ENCODE data around the gene STT3B. TPM values are rescaled to one million over a fixed set of nuclear protein-coding genes. Genes with fewer than 3 reads are reported as not detected.

Gene STT3B
- total and polyA plus RNA-seq, 2 donors from 2014 or later, result 44.7 to 89.9 TPM

DNA sequence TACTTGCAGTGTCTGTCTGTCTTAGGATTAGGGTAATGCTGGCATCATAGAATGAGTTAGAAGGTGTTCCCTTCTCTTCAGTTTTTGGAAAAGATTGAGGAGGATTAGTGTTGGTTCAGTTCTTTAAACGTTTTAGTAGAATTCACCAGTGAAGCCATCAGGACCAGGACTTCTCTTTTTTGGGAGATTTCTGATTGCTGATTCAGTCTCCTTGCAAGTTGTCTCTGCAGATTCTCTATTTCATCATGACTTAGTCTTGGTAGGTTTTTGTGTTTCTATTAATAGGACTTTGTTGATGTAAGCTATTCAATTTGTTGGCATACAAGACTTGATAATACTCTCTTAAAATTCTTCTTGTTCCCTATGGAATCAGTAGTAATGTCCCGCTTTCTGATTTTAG, 48.9 kb downstream of the STT3B start:
- DNase-seq (no peak), FAIRE-seq (no peak)
- Histone ChIP-seq H3K4me1 (ENCODE audit: control insufficient read depth in 2 of 3, insufficient read depth in 2 of 3, low read depth in 1 of 3, low read length in 3 of 3) (no peaks in the 10 kb centered on the region), H3K4me3 (ENCODE audit: low read length in 3 of 3) (no peak overlapping the region), H3K27me3 (ENCODE audit: control insufficient read depth, insufficient read depth, low read length) (no peaks in the 10 kb centered on the region), H3K36me3 (ENCODE audit: control insufficient read depth in 2 of 3, insufficient read depth in 3 of 3, low read length in 3 of 3) (no peaks in the 10 kb centered on the region), H3K27ac (ENCODE audit: low read depth in 2 of 2, low read length in 2 of 2) (no peak overlapping the region), H3K9me3 (ENCODE audit: control insufficient read depth in 2 of 3, insufficient read depth in 1 of 3, low read length in 3 of 3) (no peaks in the 10 kb centered on the region), H3K9ac (ENCODE audit: low read length in 3 of 3) (no peak overlapping the region)
- TF ChIP-seq, protein P1, sequence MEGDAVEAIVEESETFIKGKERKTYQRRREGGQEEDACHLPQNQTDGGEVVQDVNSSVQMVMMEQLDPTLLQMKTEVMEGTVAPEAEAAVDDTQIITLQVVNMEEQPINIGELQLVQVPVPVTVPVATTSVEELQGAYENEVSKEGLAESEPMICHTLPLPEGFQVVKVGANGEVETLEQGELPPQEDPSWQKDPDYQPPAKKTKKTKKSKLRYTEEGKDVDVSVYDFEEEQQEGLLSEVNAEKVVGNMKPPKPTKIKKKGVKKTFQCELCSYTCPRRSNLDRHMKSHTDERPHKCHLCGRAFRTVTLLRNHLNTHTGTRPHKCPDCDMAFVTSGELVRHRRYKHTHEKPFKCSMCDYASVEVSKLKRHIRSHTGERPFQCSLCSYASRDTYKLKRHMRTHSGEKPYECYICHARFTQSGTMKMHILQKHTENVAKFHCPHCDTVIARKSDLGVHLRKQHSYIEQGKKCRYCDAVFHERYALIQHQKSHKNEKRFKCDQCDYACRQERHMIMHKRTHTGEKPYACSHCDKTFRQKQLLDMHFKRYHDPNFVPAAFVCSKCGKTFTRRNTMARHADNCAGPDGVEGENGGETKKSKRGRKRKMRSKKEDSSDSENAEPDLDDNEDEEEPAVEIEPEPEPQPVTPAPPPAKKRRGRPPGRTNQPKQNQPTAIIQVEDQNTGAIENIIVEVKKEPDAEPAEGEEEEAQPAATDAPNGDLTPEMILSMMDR (IDR thresholded peaks at IDR 0.05; ENCODE audit: borderline replicate concordance, extremely low read depth, insufficient read depth), result no peak
- intact Hi-C loops (cut with DNase I), result no loop called here

DNA sequence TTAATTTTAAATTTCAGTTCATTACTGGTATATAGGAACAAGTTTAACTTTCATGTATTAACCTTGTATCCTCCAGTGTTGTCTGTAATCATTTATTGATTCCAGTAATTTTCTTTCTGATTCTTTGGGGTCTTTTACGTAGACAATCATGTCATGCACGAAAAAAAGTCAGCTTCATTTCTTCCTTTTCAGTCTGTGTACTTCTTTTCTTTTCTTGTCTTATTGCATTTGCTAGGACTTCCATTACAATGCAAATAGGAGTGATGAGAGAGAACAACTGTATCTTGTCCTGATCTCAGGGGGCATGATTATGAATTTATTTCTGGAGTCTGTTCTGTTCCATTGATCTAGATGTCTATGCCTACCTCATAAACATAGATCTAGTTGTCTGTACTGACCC, 56.5 kb downstream of the STT3B start:
- FAIRE-seq, result no peak
- H3K27me3 ChIP-seq (ENCODE audit: control insufficient read depth, insufficient read depth, low read length), result no peaks in the 10 kb centered on the region
- TF ChIP-seq, protein P1 (IDR thresholded peaks at IDR 0.05; ENCODE audit: borderline replicate concordance, extremely low read depth, insufficient read depth), result no peak
- H3K9me3 ChIP-seq (ENCODE audit: control insufficient read depth in 2 of 3, insufficient read depth in 1 of 3, low read length in 3 of 3), result peaks cover 1 to 13% (median 3%) of the 10 kb centered on the region in 3 donors
- H3K4me1 ChIP-seq (ENCODE audit: control insufficient read depth in 2 of 3, insufficient read depth in 2 of 3, low read depth in 1 of 3, low read length in 3 of 3), result no peaks in the 10 kb centered on the region
- peaks cover 0 to 10% (median 0%) of the 10 kb centered on the region in 3 donors for H3K36me3 ChIP-seq (ENCODE audit: control insufficient read depth in 2 of 3, insufficient read depth in 3 of 3, low read length in 3 of 3)
- intact Hi-C loops (cut with DNase I), result no loop called here
- peak overlapping the region in 1 of 3 donors; percentile 3 for H3K4me3 ChIP-seq (ENCODE audit: low read length in 3 of 3)
- H3K27ac ChIP-seq (ENCODE audit: low read depth in 2 of 2, low read length in 2 of 2), result no peak overlapping the region
- DNase-seq, result no peak
- H3K9ac ChIP-seq (ENCODE audit: low read length in 3 of 3), result no peak overlapping the region

DNA sequence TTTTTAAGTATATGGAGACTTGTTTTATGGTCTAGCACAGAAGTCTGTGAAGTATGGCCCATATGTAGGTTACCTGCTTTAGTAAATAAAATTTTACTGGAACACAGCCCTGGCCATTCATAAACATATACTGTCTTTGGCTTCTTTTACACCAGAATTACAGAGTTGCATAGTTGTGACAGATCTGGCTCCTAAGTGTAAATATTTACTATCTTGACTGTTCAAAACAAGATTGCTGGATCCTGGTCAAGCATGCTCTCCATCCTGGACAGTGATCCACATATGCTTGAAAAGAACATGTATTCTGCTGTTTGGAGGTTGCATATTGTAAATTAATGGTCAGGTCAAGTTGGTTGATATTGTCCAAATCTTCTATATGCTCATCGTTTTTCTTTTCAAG, 57.9 kb downstream of the STT3B start:
- no peak overlapping the region for H3K4me3 ChIP-seq (ENCODE audit: low read length in 3 of 3)
- peaks cover 0 to 10% (median 5%) of the 10 kb centered on the region in 3 donors for H3K36me3 ChIP-seq (ENCODE audit: control insufficient read depth in 2 of 3, insufficient read depth in 3 of 3, low read length in 3 of 3)
- TF ChIP-seq, protein P1 (IDR thresholded peaks at IDR 0.05; ENCODE audit: borderline replicate concordance, extremely low read depth, insufficient read depth), result no peak
- no peaks in the 10 kb centered on the region for H3K27me3 ChIP-seq (ENCODE audit: control insufficient read depth, insufficient read depth, low read length)
- DNase-seq (no peak), FAIRE-seq (no peak)
- H3K9ac ChIP-seq (ENCODE audit: low read length in 3 of 3), result no peak overlapping the region
- intact Hi-C loops (cut with DNase I), result no loop called here
- peaks cover 1 to 13% (median 3%) of the 10 kb centered on the region in 3 donors for H3K9me3 ChIP-seq (ENCODE audit: control insufficient read depth in 2 of 3, insufficient read depth in 1 of 3, low read length in 3 of 3)
- no peaks in the 10 kb centered on the region for H3K4me1 ChIP-seq (ENCODE audit: control insufficient read depth in 2 of 3, insufficient read depth in 2 of 3, low read depth in 1 of 3, low read length in 3 of 3)
- no peak overlapping the region for H3K27ac ChIP-seq (ENCODE audit: low read depth in 2 of 2, low read length in 2 of 2)

DNA sequence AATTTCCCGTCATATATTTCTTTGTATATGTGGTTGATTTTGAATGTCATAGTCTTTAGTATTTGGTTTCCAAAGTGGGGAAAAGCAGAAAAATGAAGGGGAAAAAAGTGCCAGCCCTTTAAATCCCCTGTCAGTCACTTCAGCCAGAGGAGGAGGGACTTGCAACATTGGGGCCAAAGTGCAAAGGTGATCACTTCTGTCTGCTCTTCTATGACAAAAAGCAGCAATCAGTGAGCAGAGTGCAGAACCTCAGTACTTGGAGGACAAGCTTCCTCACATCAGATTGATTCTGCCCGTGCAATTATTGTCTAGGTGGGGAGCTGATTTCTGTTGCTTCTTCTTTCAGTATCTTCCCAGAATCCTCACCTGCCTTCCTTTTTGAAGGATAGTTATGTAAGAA, 60.0 kb downstream of the STT3B start:
- Histone ChIP-seq H3K27me3 (ENCODE audit: control insufficient read depth, insufficient read depth, low read length) (no peaks in the 10 kb centered on the region), H3K36me3 (ENCODE audit: control insufficient read depth in 2 of 3, insufficient read depth in 3 of 3, low read length in 3 of 3) (peaks cover 0 to 10% (median 5%) of the 10 kb centered on the region in 3 donors)

More for the DNA sequence above, 60.0 kb downstream of the STT3B start:
- Histone ChIP-seq H3K9me3 (ENCODE audit: control insufficient read depth in 2 of 3, insufficient read depth in 1 of 3, low read length in 3 of 3) (peaks cover 1 to 13% (median 3%) of the 10 kb centered on the region in 3 donors), H3K4me1 (ENCODE audit: control insufficient read depth in 2 of 3, insufficient read depth in 2 of 3, low read depth in 1 of 3, low read length in 3 of 3) (no peaks in the 10 kb centered on the region), H3K9ac (ENCODE audit: low read length in 3 of 3) (no peak overlapping the region), H3K4me3 (ENCODE audit: low read length in 3 of 3) (no peak overlapping the region), H3K27ac (ENCODE audit: low read depth in 2 of 2, low read length in 2 of 2) (no peak overlapping the region)
- TF ChIP-seq, protein P1 (IDR thresholded peaks at IDR 0.05; ENCODE audit: borderline replicate concordance, extremely low read depth, insufficient read depth), result no peak
- intact Hi-C loops (cut with DNase I), result no loop called here
- DNase-seq (peak in 1 of 5 donors; percentile 12), FAIRE-seq (no peak)

All from kidney (tissue), 14 donors.